Upper lobe of left lung (tissue), 6 donors: ENCODE data around the gene FBXL19. TPM values are rescaled to one million over a fixed set of nuclear protein-coding genes. Genes with fewer than 3 reads are reported as not detected.

Source experiments
- ATAC-seq, 2 donors: fragments of 200-7000 bp; cut with Tn5 transposase; one replicate each; pipeline ENCODE4 v1.9.1; 2022; ENCODE audit warnings: mild to moderate bottlenecking in 2 of 2, moderate library complexity in 2 of 2; ENCODE audit not compliant: low FRiP score in 2 of 2
- DNase-seq, 2 donors: peaks; one replicate each; pipeline ENCODE4 v3.0.0-alpha.2; 2019 to 2020
- H3K27ac ChIP-seq, 4 donors: fragments of 200-600 bp; sonication (generic); one replicate each; pipeline ENCODE4 v1.5.1; 2016 to 2019
- H3K27me3 ChIP-seq, 4 donors: fragments of 200-600 bp; sonication (generic); one replicate each; pipeline ENCODE4 v1.5.1; 2017 to 2019
- H3K36me3 ChIP-seq, 4 donors: fragments of 200-600 bp; sonication (generic); one replicate each; pipeline ENCODE4 v1.5.1; 2016 to 2019
- H3K4me1 ChIP-seq, 4 donors: fragments of 200-600 bp; sonication (generic); one replicate each; pipeline ENCODE4 v1.5.1; 2018 to 2019
- H3K4me3 ChIP-seq, 4 donors: fragments of 200-600 bp; sonication (generic); one replicate each; pipeline ENCODE4 v1.5.1; 2017 to 2019; ENCODE audit warnings: mild to moderate bottlenecking in 2 of 4, moderate library complexity in 1 of 4
- H3K9me3 ChIP-seq, 4 donors: fragments of 200-600 bp; sonication (generic); one replicate each; pipeline ENCODE4 v1.5.1; 2018 to 2019
- CTCF ChIP-seq, 6 experiments: fragments of 450-650 bp in 4 of 6; fragments of 200-600 bp in 2 of 6; sonication (generic) in 2 of 6; IDR thresholded peaks; one replicate each; pipeline ENCODE4 v1.5.1; 2016 to 2019; ENCODE audit warnings: antibody characterized with exemption in 6 of 6
- EP300 ChIP-seq, 4 donors: sonication (generic); formaldehyde crosslinking; IDR thresholded peaks; one replicate each; pipeline ENCODE4 v1.5.1; 2017; ENCODE audit warnings: antibody characterized with exemption in 4 of 4, control low read depth in 2 of 4
- POLR2A ChIP-seq, 4 donors: fragments of 450-650 bp; IDR thresholded peaks; one replicate each; pipeline ENCODE4 v1.5.1; 2016 to 2017; ENCODE audit warnings: antibody characterized with exemption in 4 of 4, mild to moderate bottlenecking in 2 of 4
- POLR2AphosphoS5 ChIP-seq, 2 donors: sonication (generic); formaldehyde crosslinking; IDR thresholded peaks; one replicate each; pipeline ENCODE4 v1.5.1; 2017; ENCODE audit warnings: antibody characterized with exemption in 2 of 2
- WGBS, 2 donors: methylation state at CpG; one replicate each; pipeline ENCODE4 v1.1.5; 2017 to 2018; 5-methylcytosine and 5-hydroxymethylcytosine counted together
- total RNA-seq, 6 donors: library from RNA; depleted of rRNA in 4 of 6; stranded (reverse); fragments of >200 nt in 4 of 6; gene quantifications; one replicate each; pipeline versions ENCODE4 v1.1.0 to v1.2.1, GENCODE V29; 2016 to 2021
- donor health status: DM: no; HTN: no; CAD: no; lungs with moderate emphysema.
- donor health status: DM: no; HTN: yes; CAD: no; lungs with severe emphysema.

Gene FBXL19
- total RNA-seq, 6 donors from 2014 or later = 7.3 to 40.9 (median 15.5) TPM

DNA sequence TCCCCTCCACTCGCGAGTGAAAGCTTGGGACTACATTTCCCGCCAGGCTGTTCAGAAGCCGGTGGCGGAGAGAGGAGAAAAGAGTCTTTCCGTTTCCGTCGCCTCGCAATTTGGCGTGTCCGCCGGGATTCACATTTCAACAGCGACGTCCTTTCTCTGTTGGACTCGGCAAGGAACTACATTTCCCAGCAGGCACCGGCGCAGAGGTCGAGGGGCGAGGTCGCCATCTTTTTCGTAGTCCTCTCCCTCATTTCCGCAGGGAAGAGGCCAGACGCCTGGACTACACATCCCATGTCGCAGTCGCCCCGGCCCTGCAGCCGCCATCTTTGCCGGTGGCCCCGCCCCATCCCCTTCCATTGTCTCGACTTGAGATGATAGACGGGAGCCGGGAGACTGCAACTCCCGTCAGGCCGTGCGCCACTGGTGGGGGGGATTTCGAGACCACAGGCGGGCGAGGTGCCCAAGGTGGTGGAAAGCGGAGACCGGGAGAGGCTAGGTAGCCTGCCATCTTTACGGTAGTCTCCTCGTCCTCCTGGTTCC lies 882 bp upstream of the FBXL19 start:
- TF ChIP-seq POLR2AphosphoS5 (IDR thresholded peaks at IDR 0.05) = peak; percentile 87 to 90
- peak in 1 of 4 donors; percentile 46 for TF ChIP-seq POLR2A (IDR thresholded peaks at IDR 0.05)
- no peak for TF ChIP-seq CTCF (IDR thresholded peaks at IDR 0.05)
- ATAC-seq = peak; percentile 92 to 97
- Histone ChIP-seq H3K4me1 (peaks cover 11 to 33% (median 17%) of the 10 kb centered on the region in 4 donors), H3K27me3 (no peaks in the 10 kb centered on the region), H3K27ac (peak overlapping the region; percentile 89 to 98 (median 96)), H3K36me3 (peaks cover 0 to 13% (median 6%) of the 10 kb centered on the region in 4 donors), H3K9me3 (no peaks in the 10 kb centered on the region), H3K4me3 (peak overlapping the region; percentile 49 to 82 (median 74))
- WGBS, 2 donors = 0 to 1% methylated on average over 26 to 42 of the region's 42 CpGs
- DNase-seq = peak; percentile 98 to 100

DNA sequence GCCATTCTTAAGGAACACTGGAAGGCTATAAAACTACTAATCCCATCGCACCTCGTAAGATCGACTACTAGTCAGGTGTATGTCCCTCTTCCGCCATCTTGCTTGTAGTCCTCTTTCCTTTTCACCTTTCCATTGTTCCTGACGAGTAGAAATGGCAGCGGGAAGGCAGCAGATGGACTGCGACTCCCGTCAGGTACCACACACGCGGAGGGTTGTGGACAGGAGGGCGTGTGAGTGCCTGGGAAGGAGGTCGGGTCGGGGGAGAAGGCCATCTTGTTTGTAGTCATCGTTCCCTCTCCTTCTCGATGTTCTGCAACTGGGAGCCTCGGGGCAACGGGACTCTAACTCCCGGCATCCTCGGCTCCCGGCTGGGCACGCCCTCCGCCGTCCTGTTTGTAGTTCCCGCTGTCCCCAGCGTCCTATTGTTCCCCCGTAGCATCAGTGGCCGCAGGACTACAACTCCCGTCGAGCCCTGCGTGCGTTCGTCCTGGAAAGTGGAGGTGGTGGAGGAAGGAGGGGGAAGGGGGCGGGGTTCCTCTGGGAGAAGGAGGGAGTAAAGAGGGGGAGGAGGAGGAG lies 324 bp upstream of the FBXL19 start:
- Histone ChIP-seq H3K9me3 (no peaks in the 10 kb centered on the region), H3K36me3 (peaks cover 0 to 16% (median 7%) of the 10 kb centered on the region in 4 donors), H3K27me3 (no peaks in the 10 kb centered on the region), H3K4me3 (peak overlapping the region; percentile 66 to 82 (median 80)), H3K4me1 (peaks cover 11 to 35% (median 17%) of the 10 kb centered on the region in 4 donors), H3K27ac (peak overlapping the region; percentile 89 to 98 (median 96))
- ATAC-seq (peak; percentile 92 to 94), DNase-seq (peak; percentile 97 to 100)
- 1% methylated on average over 18 to 31 of the region's 33 CpGs for WGBS, 2 donors
- TF ChIP-seq EP300 (IDR thresholded peaks at IDR 0.05) (no peak), POLR2AphosphoS5 (IDR thresholded peaks at IDR 0.05) (peak; percentile 78 to 87)

DNA sequence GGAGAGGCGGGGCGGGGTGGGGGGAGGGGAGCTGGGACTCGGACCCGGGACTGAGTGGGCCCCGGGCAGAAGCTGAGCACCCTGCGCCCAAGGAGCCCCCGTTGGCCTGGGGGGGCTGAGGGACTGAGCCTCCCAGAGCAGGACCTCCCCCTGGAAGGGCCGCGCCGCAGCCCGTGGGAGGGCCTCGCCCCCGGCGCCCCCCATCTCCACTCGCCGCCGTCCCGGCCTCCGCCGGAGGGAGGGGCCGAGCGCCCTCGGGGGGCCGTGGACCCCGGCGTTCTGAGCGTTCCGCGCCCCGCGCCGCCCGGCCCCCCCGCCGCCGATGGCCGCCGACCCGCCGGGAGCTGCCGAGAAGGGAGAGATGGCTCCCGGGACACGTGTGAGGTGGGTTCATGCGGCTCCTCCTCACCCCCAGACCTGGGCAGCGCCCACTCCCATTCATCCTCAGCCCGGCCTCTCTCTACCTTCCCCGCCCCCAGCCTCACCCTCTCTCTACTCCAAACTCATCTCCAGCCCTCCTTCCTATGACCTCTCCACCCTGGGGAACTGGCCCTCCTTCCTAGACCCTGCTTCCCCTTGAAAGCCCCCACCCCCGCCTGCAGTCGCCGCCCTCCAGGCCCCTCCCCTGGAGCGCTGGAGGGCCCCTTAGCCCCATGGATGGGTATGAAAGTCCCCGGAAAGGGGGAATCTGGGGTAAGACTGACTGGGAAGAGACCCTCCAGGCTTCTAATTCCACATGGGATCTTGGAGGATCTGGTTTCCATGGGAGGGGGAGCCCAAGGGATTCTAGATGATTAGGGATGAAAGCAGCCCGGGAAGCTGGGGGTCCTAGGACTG lies 922 bp downstream of the FBXL19 start:
- peaks cover 0 to 26% (median 8%) of the 10 kb centered on the region in 4 donors for H3K36me3 ChIP-seq
- TF ChIP-seq POLR2A (IDR thresholded peaks at IDR 0.05) (no peak), EP300 (IDR thresholded peaks at IDR 0.05) (no peak), POLR2AphosphoS5 (IDR thresholded peaks at IDR 0.05) (no peak)
- peak overlapping the region; percentile 66 to 82 (median 80) for H3K4me3 ChIP-seq
- peaks cover 11 to 35% (median 17%) of the 10 kb centered on the region in 4 donors for H3K4me1 ChIP-seq
- H3K27ac ChIP-seq = peak overlapping the region; percentile 22 to 98 (median 96)
- H3K9me3 ChIP-seq = no peaks in the 10 kb centered on the region
- WGBS, 2 donors = 14 to 16% methylated on average over 7 to 20 of the region's 53 CpGs
- peak in 1 of 2 donors; percentile 90 for DNase-seq
- H3K27me3 ChIP-seq = no peaks in the 10 kb centered on the region
- no peak for ATAC-seq

GRCh38 chr16:30924913-30925631 lies 1.7 kb downstream of the FBXL19 start:
- Histone ChIP-seq H3K4me1 (peaks cover 11 to 35% (median 17%) of the 10 kb centered on the region in 4 donors), H3K27me3 (no peaks in the 10 kb centered on the region), H3K9me3 (no peaks in the 10 kb centered on the region), H3K27ac (peak overlapping the region in 3 of 4 donors; percentile 96 to 98 (median 97)), H3K36me3 (peaks cover 0 to 31% (median 12%) of the 10 kb centered on the region in 4 donors), H3K4me3 (peak overlapping the region in 3 of 4 donors; percentile 66 to 82 (median 81))
- no peak for TF ChIP-seq CTCF (IDR thresholded peaks at IDR 0.05)
- no peak for TF ChIP-seq EP300 (IDR thresholded peaks at IDR 0.05)
- TF ChIP-seq POLR2AphosphoS5 (IDR thresholded peaks at IDR 0.05) = no peak
- TF ChIP-seq POLR2A (IDR thresholded peaks at IDR 0.05) = no peak
- ATAC-seq (no peak), DNase-seq (no peak)
- 76 to 80% methylated on average over 11 of the region's 11 CpGs for WGBS, 2 donors

GRCh38 chr16:30925632-30925987 lies 2.2 kb downstream of the FBXL19 start:
- TF ChIP-seq POLR2AphosphoS5 (IDR thresholded peaks at IDR 0.05) = no peak
- TF ChIP-seq POLR2A (IDR thresholded peaks at IDR 0.05) = no peak
- no peak for TF ChIP-seq EP300 (IDR thresholded peaks at IDR 0.05)
- no peak for TF ChIP-seq CTCF (IDR thresholded peaks at IDR 0.05)
- H3K9me3 ChIP-seq = no peaks in the 10 kb centered on the region
- no peak overlapping the region for H3K27ac ChIP-seq
- no peak for ATAC-seq
- no peaks in the 10 kb centered on the region for H3K27me3 ChIP-seq
- WGBS, 2 donors = 94% methylated on average over 14 to 24 of the region's 26 CpGs
- peak in 1 of 2 donors; percentile 86 for DNase-seq
- H3K4me3 ChIP-seq = no peak overlapping the region
- H3K36me3 ChIP-seq = peaks cover 0 to 36% (median 17%) of the 10 kb centered on the region in 4 donors
- H3K4me1 ChIP-seq = peaks cover 11 to 35% (median 17%) of the 10 kb centered on the region in 4 donors
